Measurements from ENCODE around the gene FSD1L.

DNA sequence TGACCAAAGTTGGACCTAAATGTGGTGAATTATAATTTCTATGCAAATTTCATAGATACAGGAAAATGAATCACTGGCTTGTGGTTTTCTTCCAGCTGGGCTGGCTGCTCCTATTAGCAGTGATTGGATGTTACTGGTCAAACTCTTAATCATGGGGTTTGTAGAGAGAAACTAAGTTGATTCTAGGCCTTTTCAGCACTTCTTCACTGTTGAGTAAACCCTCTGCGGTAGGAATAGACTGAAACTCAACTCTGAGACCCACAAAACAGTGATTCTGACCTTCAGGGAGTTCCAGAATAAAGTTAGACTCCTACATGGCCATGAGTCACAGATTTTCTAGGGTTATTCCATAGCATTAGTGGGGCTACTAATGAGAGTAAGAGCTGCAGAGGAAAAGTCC, 62.2 kb downstream of the FSD1L start:
- no peak for TF ChIP-seq CTCF (conservative IDR thresholded peaks at IDR 0.05; ENCODE audit: low read depth in 2 of 2)
- TF ChIP-seq EZH2 (IDR thresholded peaks at IDR 0.05; ENCODE audit: low read depth, unreplicated experiment): no peak
- no peak for TF ChIP-seq ZNF114 (CRISPR knock-in tag; IDR thresholded peaks at IDR 0.05)
- no peak for TF ChIP-seq POLR2AphosphoS5 (IDR thresholded peaks at IDR 0.05; ENCODE audit: low read depth)
- TF ChIP-seq EZH2phosphoT487 (IDR thresholded peaks at IDR 0.05; ENCODE audit: unreplicated experiment): no peak
- TF ChIP-seq, protein P1, sequence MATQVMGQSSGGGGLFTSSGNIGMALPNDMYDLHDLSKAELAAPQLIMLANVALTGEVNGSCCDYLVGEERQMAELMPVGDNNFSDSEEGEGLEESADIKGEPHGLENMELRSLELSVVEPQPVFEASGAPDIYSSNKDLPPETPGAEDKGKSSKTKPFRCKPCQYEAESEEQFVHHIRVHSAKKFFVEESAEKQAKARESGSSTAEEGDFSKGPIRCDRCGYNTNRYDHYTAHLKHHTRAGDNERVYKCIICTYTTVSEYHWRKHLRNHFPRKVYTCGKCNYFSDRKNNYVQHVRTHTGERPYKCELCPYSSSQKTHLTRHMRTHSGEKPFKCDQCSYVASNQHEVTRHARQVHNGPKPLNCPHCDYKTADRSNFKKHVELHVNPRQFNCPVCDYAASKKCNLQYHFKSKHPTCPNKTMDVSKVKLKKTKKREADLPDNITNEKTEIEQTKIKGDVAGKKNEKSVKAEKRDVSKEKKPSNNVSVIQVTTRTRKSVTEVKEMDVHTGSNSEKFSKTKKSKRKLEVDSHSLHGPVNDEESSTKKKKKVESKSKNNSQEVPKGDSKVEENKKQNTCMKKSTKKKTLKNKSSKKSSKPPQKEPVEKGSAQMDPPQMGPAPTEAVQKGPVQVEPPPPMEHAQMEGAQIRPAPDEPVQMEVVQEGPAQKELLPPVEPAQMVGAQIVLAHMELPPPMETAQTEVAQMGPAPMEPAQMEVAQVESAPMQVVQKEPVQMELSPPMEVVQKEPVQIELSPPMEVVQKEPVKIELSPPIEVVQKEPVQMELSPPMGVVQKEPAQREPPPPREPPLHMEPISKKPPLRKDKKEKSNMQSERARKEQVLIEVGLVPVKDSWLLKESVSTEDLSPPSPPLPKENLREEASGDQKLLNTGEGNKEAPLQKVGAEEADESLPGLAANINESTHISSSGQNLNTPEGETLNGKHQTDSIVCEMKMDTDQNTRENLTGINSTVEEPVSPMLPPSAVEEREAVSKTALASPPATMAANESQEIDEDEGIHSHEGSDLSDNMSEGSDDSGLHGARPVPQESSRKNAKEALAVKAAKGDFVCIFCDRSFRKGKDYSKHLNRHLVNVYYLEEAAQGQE (IDR thresholded peaks at IDR 0.05; ENCODE audit: unreplicated experiment): no peak
- TF ChIP-seq, protein P2, sequence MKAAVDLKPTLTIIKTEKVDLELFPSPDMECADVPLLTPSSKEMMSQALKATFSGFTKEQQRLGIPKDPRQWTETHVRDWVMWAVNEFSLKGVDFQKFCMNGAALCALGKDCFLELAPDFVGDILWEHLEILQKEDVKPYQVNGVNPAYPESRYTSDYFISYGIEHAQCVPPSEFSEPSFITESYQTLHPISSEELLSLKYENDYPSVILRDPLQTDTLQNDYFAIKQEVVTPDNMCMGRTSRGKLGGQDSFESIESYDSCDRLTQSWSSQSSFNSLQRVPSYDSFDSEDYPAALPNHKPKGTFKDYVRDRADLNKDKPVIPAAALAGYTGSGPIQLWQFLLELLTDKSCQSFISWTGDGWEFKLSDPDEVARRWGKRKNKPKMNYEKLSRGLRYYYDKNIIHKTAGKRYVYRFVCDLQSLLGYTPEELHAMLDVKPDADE (IDR thresholded peaks at IDR 0.05): no peak
- TF ChIP-seq CREB1 (CRISPR knock-in tag; IDR thresholded peaks at IDR 0.05; ENCODE audit: low read depth): no peak
- no peak for TF ChIP-seq JUNB (IDR thresholded peaks at IDR 0.05; ENCODE audit: unreplicated experiment)
- no peak for TF ChIP-seq STAT1 (IDR thresholded peaks at IDR 0.05; ENCODE audit: unreplicated experiment)
